GM06990 (cell line): ENCODE results near the gene PLCG2.
"Not testable (repeated sequence)": the region's sequence is repeated elsewhere in the genome, so short reads cannot be mapped to it uniquely, and the experiment has no call there.

ENCODE experiments used
- DNase-seq: peaks from one replicate; pipeline ENCODE4 v3.0.0-alpha.2; 2011; ENCODE audit not compliant: insufficient read length; ENCODE audit errors: extremely low read depth
- H3K27me3 ChIP-seq: replicated peaks from 2 replicates; pipeline ENCODE4 v1.6.0; 2011; ENCODE audit warnings: low read length; ENCODE audit not compliant: control insufficient read depth, insufficient read depth
- H3K36me3 ChIP-seq: 2 replicates; pipeline ENCODE4 v1.5.1; 2011; ENCODE audit warnings: low read length; ENCODE audit not compliant: control insufficient read depth, insufficient read depth
- H3K4me3 ChIP-seq: replicated peaks from 2 replicates; pipeline ENCODE4 v1.5.1; 2011; ENCODE audit warnings: low read depth, mild to moderate bottlenecking, control low read depth, low read length
- CTCF ChIP-seq: IDR thresholded peaks from 2 replicates; pipeline ENCODE4 v1.5.1; 2011; ENCODE audit warnings: low read length, control low read depth, mild to moderate bottlenecking, inconsistent platforms; ENCODE audit not compliant: insufficient read depth, poor library complexity, severe bottlenecking

The PLCG2 gene

DNA sequence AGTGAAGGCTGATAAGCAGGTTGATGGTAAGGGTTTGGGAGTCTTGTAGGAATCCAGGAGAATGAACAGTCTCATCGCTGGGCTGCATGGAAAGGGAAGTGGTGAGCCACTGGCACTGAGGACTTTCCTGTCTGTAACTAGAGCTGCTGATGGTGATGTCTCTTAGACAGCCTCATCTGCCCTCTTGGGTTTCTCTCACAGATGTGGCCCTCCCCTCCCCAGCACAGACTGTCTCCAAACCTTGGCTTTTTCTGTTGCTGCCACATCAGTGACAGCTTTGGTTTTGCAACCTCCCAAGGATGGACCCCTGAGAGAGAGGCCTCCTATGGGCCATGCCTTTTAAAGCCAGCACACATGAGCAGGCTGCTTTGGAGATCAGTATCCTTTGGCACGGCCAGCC lies 16.9 kb downstream of the PLCG2 start:
- Histone ChIP-seq H3K27me3 (no peaks in the 10 kb centered on the region), H3K4me3 (no peak overlapping the region), H3K36me3 (peaks cover 17% of the 10 kb centered on the region)
- no peak for TF ChIP-seq CTCF
- DNase-seq = no peak

- H3K4me3 ChIP-seq = peak overlapping the region; percentile 17
These were observed 17.7 kb downstream of the PLCG2 start for GRCh38 chr16:81796583-81797346.

GRCh38 chr16:81797443-81797842 lies 18.4 kb downstream of the PLCG2 start:
- H3K36me3 ChIP-seq = peaks cover 13% of the 10 kb centered on the region
- H3K27me3 ChIP-seq = no peaks in the 10 kb centered on the region
- H3K4me3 ChIP-seq = no peak overlapping the region; the same call in 1 of the 2 replicates
- DNase-seq = peak; percentile 82
- TF ChIP-seq CTCF = no peak

More at GRCh38 chr16:81796583-81797346, 17.7 kb downstream of the PLCG2 start:
- H3K27me3 ChIP-seq = no peaks in the 10 kb centered on the region
- TF ChIP-seq CTCF = no peak
- DNase-seq = no peak
- peaks cover 16% of the 10 kb centered on the region for H3K36me3 ChIP-seq

- H3K4me3 ChIP-seq = peak overlapping the region; percentile 47
- peak; percentile 26 for TF ChIP-seq CTCF
- peaks cover 9% of the 10 kb centered on the region for H3K36me3 ChIP-seq
- no peaks in the 10 kb centered on the region for H3K27me3 ChIP-seq
- peak; percentile 91 for DNase-seq
These were observed 19.4 kb downstream of the PLCG2 start for GRCh38 chr16:81798311-81799137.

GRCh38 chr16:81799138-81799504 lies 20.0 kb downstream of the PLCG2 start:
- TF ChIP-seq CTCF = no peak

DNA sequence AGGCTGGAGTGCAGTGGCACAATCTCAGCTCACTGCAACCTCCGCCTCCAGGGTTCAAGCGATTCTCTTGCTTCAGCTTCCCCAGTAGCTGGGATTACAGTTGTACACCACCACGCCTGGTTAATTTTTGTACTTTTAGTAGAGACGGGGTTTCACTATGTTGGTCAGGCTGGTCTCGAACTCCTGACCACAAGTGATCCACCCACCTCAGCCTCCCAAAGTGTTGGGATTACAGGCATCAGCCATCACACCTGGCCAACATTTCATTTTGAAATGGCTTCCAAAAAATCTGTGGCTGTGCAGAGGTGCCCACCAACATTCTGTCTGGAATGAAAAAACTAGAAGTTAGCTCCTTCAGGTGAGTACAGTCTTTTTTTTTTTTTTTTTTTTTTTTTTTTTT lies 22.6 kb downstream of the PLCG2 start:
- DNase-seq, H3K27me3 ChIP-seq, H3K4me3 ChIP-seq: not testable (repeated sequence)
- H3K36me3 ChIP-seq = peaks cover 14% of the 10 kb centered on the region

More at GRCh38 chr16:81799138-81799504, 20.0 kb downstream of the PLCG2 start:
- Histone ChIP-seq H3K4me3 (peak overlapping the region; percentile 47), H3K36me3 (peaks cover 13% of the 10 kb centered on the region), H3K27me3 (no peaks in the 10 kb centered on the region)
- DNase-seq = no peak
